Measurements from ENCODE around the gene NBEAL1.

DNA sequence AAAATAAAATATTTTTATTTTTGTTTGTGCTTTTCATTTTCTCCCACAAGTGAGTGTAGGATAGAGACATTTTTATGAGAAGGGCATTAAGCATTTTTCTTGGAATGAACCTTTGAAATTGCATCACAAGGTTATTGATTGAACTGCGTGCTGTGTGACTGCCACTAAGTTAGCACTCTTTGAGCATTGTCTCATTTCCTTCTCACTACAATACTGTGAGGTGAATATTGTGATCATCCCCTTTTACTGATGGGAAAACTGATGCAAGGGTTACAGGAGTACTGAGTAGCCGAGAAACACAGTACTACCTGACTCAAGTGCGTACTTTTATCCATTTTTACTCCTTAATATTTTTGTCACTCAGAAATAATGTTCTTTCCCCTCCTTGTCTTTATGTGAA is 2.0 kb downstream of the NBEAL1 start:
- TF ChIP-seq POLR2A (IDR thresholded peaks at IDR 0.05; ENCODE audit: control extremely low read depth in 1 of 2, low read depth in 2 of 2, low read length in 2 of 2): no peak
- TF ChIP-seq BCL11A (IDR thresholded peaks at IDR 0.05; ENCODE audit: low read depth in 2 of 2, low read length in 2 of 2): no peak
- TF ChIP-seq, protein P1, sequence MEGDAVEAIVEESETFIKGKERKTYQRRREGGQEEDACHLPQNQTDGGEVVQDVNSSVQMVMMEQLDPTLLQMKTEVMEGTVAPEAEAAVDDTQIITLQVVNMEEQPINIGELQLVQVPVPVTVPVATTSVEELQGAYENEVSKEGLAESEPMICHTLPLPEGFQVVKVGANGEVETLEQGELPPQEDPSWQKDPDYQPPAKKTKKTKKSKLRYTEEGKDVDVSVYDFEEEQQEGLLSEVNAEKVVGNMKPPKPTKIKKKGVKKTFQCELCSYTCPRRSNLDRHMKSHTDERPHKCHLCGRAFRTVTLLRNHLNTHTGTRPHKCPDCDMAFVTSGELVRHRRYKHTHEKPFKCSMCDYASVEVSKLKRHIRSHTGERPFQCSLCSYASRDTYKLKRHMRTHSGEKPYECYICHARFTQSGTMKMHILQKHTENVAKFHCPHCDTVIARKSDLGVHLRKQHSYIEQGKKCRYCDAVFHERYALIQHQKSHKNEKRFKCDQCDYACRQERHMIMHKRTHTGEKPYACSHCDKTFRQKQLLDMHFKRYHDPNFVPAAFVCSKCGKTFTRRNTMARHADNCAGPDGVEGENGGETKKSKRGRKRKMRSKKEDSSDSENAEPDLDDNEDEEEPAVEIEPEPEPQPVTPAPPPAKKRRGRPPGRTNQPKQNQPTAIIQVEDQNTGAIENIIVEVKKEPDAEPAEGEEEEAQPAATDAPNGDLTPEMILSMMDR (IDR thresholded peaks at IDR 0.05; ENCODE audit: control extremely low read depth in 1 of 3, insufficient read depth in 1 of 3, low read depth in 1 of 3, low read length in 3 of 3): no peak
- no peak for TF ChIP-seq TAF1 (IDR thresholded peaks at IDR 0.05; ENCODE audit: low read depth, low read length)
- no peak for TF ChIP-seq RAD21 (IDR thresholded peaks at IDR 0.05 in 1 of 2, conservative IDR thresholded peaks at IDR 0.05 in 1 of 2; ENCODE audit: low read depth in 2 of 2, low read length in 2 of 2)
- TF ChIP-seq ATF3 (IDR thresholded peaks at IDR 0.05; ENCODE audit: insufficient read depth, low read depth, low read length): no peak
- TF ChIP-seq EZH2 (IDR thresholded peaks at IDR 0.05; ENCODE audit: low read depth, low read length, severe bottlenecking): no peak
- no peak for TF ChIP-seq USF2 (IDR thresholded peaks at IDR 0.05; ENCODE audit: low read length)
